H1 (cell line): Measurements from ENCODE around the gene HMCN1. TPM values are rescaled to one million over a fixed set of nuclear protein-coding genes. Genes with fewer than 3 reads are reported as not detected.

ENCODE experiments used
- CTCF ChIA-PET: fragments of 300-600 bp; sonication (Branson Sonifier 250); formaldehyde crosslinking; loops from one replicate; lab custom pipeline; 2021; ENCODE audit not compliant: partially characterized antibody; lab: Charles Lee
- POLR2A ChIA-PET: fragments of 300-600 bp; sonication (Branson Sonifier 250); formaldehyde crosslinking; loops from one replicate; lab custom pipeline; 2021; ENCODE audit warnings: inconsistent platforms; ENCODE audit not compliant: partially characterized antibody; lab: Charles Lee
- DNase-seq, 2 experiments: peaks; one replicate each; pipeline versions ENCODE4 v3.0.0 to v3.0.0-alpha.2; 2010 to 2022; ENCODE audit warnings: low spot score in 2 of 2, low read depth in 1 of 2, mixed read lengths in 1 of 2
- FAIRE-seq: peaks from 2 replicates; lab custom pipeline; 2011; peaks lifted over from hg19 to GRCh38; lab: Jason Lieb, UNC
- H2AFZ ChIP-seq: 2 replicates; pipeline ENCODE4 v1.8.1; 2012; ENCODE audit warnings: low read length, inconsistent platforms
- H2AK5ac ChIP-seq: 2 replicates; pipeline ENCODE4 v1.6.1; 2013; ENCODE audit warnings: low read depth, low read length
- H2BK120ac ChIP-seq: replicated peaks from 2 replicates; pipeline ENCODE3; 2013; ENCODE audit warnings: low read depth, low read length, inconsistent platforms
- H2BK12ac ChIP-seq: 2 replicates; pipeline ENCODE4 v1.6.1; 2013; ENCODE audit warnings: low read depth, low read length
- H2BK15ac ChIP-seq: 2 replicates; pipeline ENCODE4 v1.6.1; 2013; ENCODE audit warnings: low read length
- H2BK20ac ChIP-seq: 2 replicates; pipeline ENCODE4 v1.6.1; 2013; ENCODE audit warnings: low read length
- H2BK5ac ChIP-seq: 2 replicates; pipeline ENCODE4 v1.6.1; 2013; ENCODE audit warnings: low read depth, low read length
- H3K14ac ChIP-seq: 2 replicates; pipeline ENCODE4 v1.6.1; 2013; ENCODE audit warnings: inconsistent platforms; ENCODE audit not compliant: insufficient read length
- H3K18ac ChIP-seq: 2 replicates; pipeline ENCODE4 v1.6.1; 2013; ENCODE audit warnings: low read length; ENCODE audit errors: extremely low read depth
- H3K23ac ChIP-seq: 2 replicates; pipeline ENCODE4 v1.6.1; 2013; ENCODE audit warnings: inconsistent platforms; ENCODE audit not compliant: insufficient read length
- H3K23me2 ChIP-seq: 2 replicates; pipeline ENCODE4 v1.6.1; 2013; ENCODE audit warnings: low read depth, low read length
- H3K27ac ChIP-seq: 2 replicates; pipeline ENCODE4 v1.6.1; 2011; ENCODE audit warnings: low read depth, low read length, inconsistent platforms
- H3K27me3 ChIP-seq, 4 experiments: replicated peaks in 1 of 4; 1 replicate in 1 of 4; 2 replicates in 3 of 4; pipeline versions ENCODE4 v1.6.1 to v1.8.1; 2011 to 2013; ENCODE audit warnings: low read length in 3 of 4, mild to moderate bottlenecking in 3 of 4, inconsistent platforms in 2 of 4, mixed read lengths in 2 of 4, moderate library complexity in 1 of 4; ENCODE audit not compliant: control insufficient read depth in 3 of 4, insufficient read depth in 3 of 4; ENCODE audit errors: extremely low read depth in 1 of 4
- H3K36me3 ChIP-seq, 4 experiments: 2 replicates each; pipeline versions ENCODE4 v1.6.1 to v1.8.1; 2011 to 2013; ENCODE audit warnings: mild to moderate bottlenecking in 4 of 4, low read length in 3 of 4, moderate library complexity in 2 of 4, control low read depth in 1 of 4, inconsistent platforms in 1 of 4; ENCODE audit not compliant: insufficient read depth in 4 of 4, control insufficient read depth in 2 of 4
- H3K4ac ChIP-seq: replicated peaks from 2 replicates; pipeline ENCODE3; 2013; ENCODE audit warnings: low read length, low read depth, mixed read lengths, inconsistent platforms; ENCODE audit not compliant: insufficient read length
- H3K4me1 ChIP-seq, 4 experiments: replicated peaks in 1 of 4; 1 replicate in 1 of 4; 2 replicates in 3 of 4; pipeline versions ENCODE4 v1.6.1 to v1.8.1; 2011 to 2013; ENCODE audit warnings: low read length in 3 of 4, inconsistent platforms in 2 of 4, mixed read lengths in 1 of 4; ENCODE audit not compliant: insufficient read depth in 4 of 4, control insufficient read depth in 3 of 4
- H3K4me2 ChIP-seq, 2 experiments: 2 replicates each; pipeline versions ENCODE4 v1.6.1 to v1.8.1; 2011 to 2013; ENCODE audit warnings: low read depth in 2 of 2, low read length in 2 of 2, control low read depth in 1 of 2, inconsistent platforms in 1 of 2, mild to moderate bottlenecking in 1 of 2; ENCODE audit not compliant: insufficient read depth in 1 of 2
- H3K4me3 ChIP-seq, 4 experiments: fragments of 200-600, 300-600 bp in 1 of 4; sonication (generic), shearing (Covaris generic), sonication (Bioruptor Twin) in 1 of 4; 2 replicates each; pipeline versions ENCODE4 v1.5.1 to v1.8.1; 2011 to 2016; ENCODE audit warnings: low read length in 4 of 4, low read depth in 3 of 4, control low read depth in 2 of 4, inconsistent platforms in 2 of 4, mild to moderate bottlenecking in 2 of 4, mixed read lengths in 1 of 4, moderate library complexity in 1 of 4; ENCODE audit not compliant: insufficient read depth in 2 of 4; ENCODE audit errors: extremely low read depth in 1 of 4
- H3K56ac ChIP-seq: replicated peaks from 2 replicates; pipeline ENCODE3; 2013; ENCODE audit warnings: low read depth, mild to moderate bottlenecking, mixed read lengths, low read length, inconsistent platforms; ENCODE audit not compliant: insufficient read length
- H3K79me1 ChIP-seq: 2 replicates; pipeline ENCODE4 v1.6.1; 2013; ENCODE audit warnings: low read depth, low read length, control low read depth
- H3K79me2 ChIP-seq, 2 experiments: 2 replicates each; pipeline versions ENCODE4 v1.6.1 to v1.8.1; 2012 to 2013; ENCODE audit warnings: low read length in 2 of 2, mild to moderate bottlenecking in 2 of 2, inconsistent platforms in 1 of 2; ENCODE audit not compliant: insufficient read depth in 2 of 2, control insufficient read depth in 1 of 2
- H3K9ac ChIP-seq, 4 experiments: replicated peaks in 1 of 4; 1 replicate in 1 of 4; 2 replicates in 3 of 4; pipeline versions ENCODE4 v1.6.1 to v1.8.1; 2011 to 2013; ENCODE audit warnings: low read depth in 3 of 4, low read length in 3 of 4, control low read depth in 2 of 4, mild to moderate bottlenecking in 2 of 4, moderate library complexity in 2 of 4, inconsistent platforms in 1 of 4; ENCODE audit errors: extremely low read depth in 1 of 4
- H3K9me3 ChIP-seq, 2 experiments: 2 replicates each; pipeline versions ENCODE4 v1.6.1 to v1.8.1; 2012 to 2013; ENCODE audit warnings: mild to moderate bottlenecking in 2 of 2, moderate library complexity in 2 of 2, control low read depth in 1 of 2, inconsistent platforms in 1 of 2, low read depth in 1 of 2, low read length in 1 of 2, mixed read lengths in 1 of 2; ENCODE audit not compliant: insufficient read depth in 2 of 2
- H4K20me1 ChIP-seq, 2 experiments: replicated peaks in 1 of 2; 2 replicates each; pipeline versions ENCODE3 to v1.8.1; 2011 to 2013; ENCODE audit warnings: inconsistent platforms in 2 of 2, low read length in 2 of 2, mild to moderate bottlenecking in 1 of 2; ENCODE audit not compliant: insufficient read depth in 2 of 2, control insufficient read depth in 1 of 2
- H4K5ac ChIP-seq: 2 replicates; pipeline ENCODE4 v1.6.1; 2013; ENCODE audit warnings: low read length, low read depth, mixed read lengths, inconsistent platforms; ENCODE audit not compliant: insufficient read length
- H4K8ac ChIP-seq: 2 replicates; pipeline ENCODE4 v1.8.0; 2013; ENCODE audit warnings: mild to moderate bottlenecking, moderate library complexity, low read length, inconsistent platforms; ENCODE audit not compliant: insufficient read depth; ENCODE audit errors: extremely low read depth
- H4K91ac ChIP-seq: replicated peaks from 2 replicates; pipeline ENCODE3; 2013; ENCODE audit warnings: low read length, mixed read lengths, inconsistent platforms; ENCODE audit not compliant: insufficient read length
- KDM1A ChIP-seq: fragments of 200-600, 300-600 bp; sonication (generic); IDR thresholded peaks from 2 replicates; pipeline ENCODE4 v1.7.1; 2016; ENCODE audit warnings: mild to moderate bottlenecking, low read length, borderline replicate concordance
- POU5F1 ChIP-seq: IDR thresholded peaks from 2 replicates; pipeline ENCODE4 v1.6.1; 2011; ENCODE audit warnings: low read depth, mild to moderate bottlenecking, low read length, moderate library complexity
- SP2 ChIP-seq: IDR thresholded peaks from 2 replicates; pipeline ENCODE4 v1.6.1; 2012; ENCODE audit warnings: mild to moderate bottlenecking, low read length, inconsistent platforms
- TBP ChIP-seq: IDR thresholded peaks from 2 replicates; pipeline ENCODE4 v1.6.1; 2011; ENCODE audit warnings: low read depth, low read length, improper control_type of control experiment
- YY1 ChIP-seq: IDR thresholded peaks from 2 replicates; pipeline ENCODE4 v1.6.1; 2011; ENCODE audit warnings: low read depth, mild to moderate bottlenecking, low read length
- WGBS, 2 experiments: shearing (Covaris generic) in 1 of 2; methylation state at CpG; one replicate each; pipeline versions ENCODE4 v1.1.6 to v1.1.7; 2013 to 2015; ENCODE audit warnings: low lambda C conversion rate in 2 of 2, mixed read lengths in 2 of 2, inconsistent platforms in 1 of 2, low coverage in 1 of 2, missing lambda C conversion rate in 1 of 2; ENCODE audit not compliant: insufficient replicate concordance in 2 of 2, insufficient coverage in 1 of 2, insufficient read length in 1 of 2; ENCODE audit errors: extremely low coverage in 1 of 2, missing lambda C conversion rate in 1 of 2; 5-methylcytosine and 5-hydroxymethylcytosine counted together
- polyA plus RNA-seq, 7 experiments: library from polyadenylated mRNA; depleted of rRNA in 3 of 7; stranded (reverse) in 5 of 7; unstranded in 2 of 7; fragments of >200 nt in 5 of 7; fragments of 200-250 nt in 2 of 7; gene quantifications; 1 replicate in 5 of 7; 2 replicates in 1 of 7; 4 replicates in 1 of 7; pipeline versions ENCODE4 v1.2.1 to v1.2.3, GENCODE V29; 2011 to 2013; ENCODE audit warnings: missing spikeins in 2 of 7, mixed read lengths in 2 of 7
- total RNA-seq: library from RNA; stranded (reverse); fragmentation: NEBNext Ultra II Directional; extraction: Animal tissue kit (Norgen Biotek cat#: 25700); gene quantifications from 2 replicates; pipeline ENCODE4 v1.2.1, GENCODE V29; 2021

HMCN1 gene
- total and polyA plus RNA-seq, 2 of the 8 experiments (the other 6 are each of a cell fraction or from before 2014, with no cell fraction given): 13.8 to 14.6 TPM

- CTCF ChIA-PET: interaction anchor here (0.8 to 2.0 kb wide), 2 partner anchors 10 to 469 kb away, joined by 3 to 6 read pairs; partner anchors contain the start of gene HMCN1
- no peak overlapping the region for H3K23ac ChIP-seq
- POLR2A ChIA-PET: no interaction called here
Observed at GRCh38 chr1:186202776-186203175, 468.6 kb downstream of the HMCN1 start.

More at GRCh38 chr1:186202776-186203175, 468.6 kb downstream of the HMCN1 start:
- H2BK120ac ChIP-seq: no peak overlapping the region
- no peak overlapping the region for H3K4me2 ChIP-seq
- H2AFZ ChIP-seq: no peak overlapping the region
- FAIRE-seq (no peak), DNase-seq (no peak)
- no peak overlapping the region for H2BK15ac ChIP-seq
- H3K79me2 ChIP-seq: no peaks in the 10 kb centered on the region
- no peak overlapping the region for H2BK20ac ChIP-seq
- H4K91ac ChIP-seq: no peak overlapping the region
- H3K4me3 ChIP-seq: no peak overlapping the region
- peaks cover 0 to 7% (median 4%) of the 10 kb centered on the region in 4 experiments; a peak in 4 of 7 replicates for H3K4me1 ChIP-seq
- no peaks in the 10 kb centered on the region for H3K27me3 ChIP-seq
- no peak overlapping the region for H3K9ac ChIP-seq
- no peaks in the 10 kb centered on the region for H3K79me1 ChIP-seq
- TF ChIP-seq KDM1A (no peak), POU5F1 (no peak), SP2 (no peak), TBP (no peak), YY1 (no peak)
- H3K18ac ChIP-seq: no peak overlapping the region
- 68% methylated on average over 2 of the region's 2 CpGs; no CpG with 5 or more reads in 1 of the 2 experiments for WGBS, 2 experiments
- no peaks in the 10 kb centered on the region for H3K23me2 ChIP-seq
- no peak overlapping the region for H3K14ac ChIP-seq
- H3K56ac ChIP-seq: no peak overlapping the region
- no peaks in the 10 kb centered on the region for H4K20me1 ChIP-seq
- no peak overlapping the region for H2BK12ac ChIP-seq
- H4K5ac ChIP-seq: no peak overlapping the region
- H3K4ac ChIP-seq: no peak overlapping the region
- no peak overlapping the region for H2BK5ac ChIP-seq
- no peaks in the 10 kb centered on the region for H3K9me3 ChIP-seq
- no peaks in the 10 kb centered on the region for H3K36me3 ChIP-seq
- H4K8ac ChIP-seq: no peak overlapping the region
- H2AK5ac ChIP-seq: no peak overlapping the region
- H3K27ac ChIP-seq: no peak overlapping the region
